NCI-H1436 (cell line): ENCODE data around the gene SPDYE6.
"Not testable (repeated sequence)": the region's sequence is repeated elsewhere in the genome, so short reads cannot be mapped to it uniquely, and the experiment has no call there.

ENCODE experiments used
- DNase-seq: peaks from one replicate; lab custom pipeline; 2025; lab: John Stamatoyannopoulos, UW

SPDYE6 gene

GRCh38 chr7:102356344-102356743 is at the start of gene SPDYE6:
Gene SPDYE6 (minus strand): TSS chr7:102356444. CDS start chr7:102356023, 421 bp downstream.
- not testable (repeated sequence) for DNase-seq

GRCh38 chr7:102404862-102405188 is 48.6 kb upstream of the SPDYE6 start:
- not testable (repeated sequence) for DNase-seq

GRCh38 chr7:102404005-102404861 is 48.0 kb upstream of the SPDYE6 start:
- DNase-seq, result peak; percentile 4

GRCh38 chr7:102403563-102403962 is 47.3 kb upstream of the SPDYE6 start:
- no peak for DNase-seq

- DNase-seq, result no peak
These were observed 44.1 kb upstream of the SPDYE6 start for GRCh38 chr7:102400360-102400759.

- DNase-seq, result no peak
These were observed 42.3 kb upstream of the SPDYE6 start for GRCh38 chr7:102398543-102398942.

- DNase-seq, result no peak
These were observed 40.4 kb upstream of the SPDYE6 start for GRCh38 chr7:102396710-102397019.

GRCh38 chr7:102395873-102396709 is 39.8 kb upstream of the SPDYE6 start, which contains the start of gene PRKRIP1:
Gene PRKRIP1 (plus strand): TSS chr7:102396363. CDS start chr7:102396412, 49 bp downstream.
- peak; percentile 82 for DNase-seq

- DNase-seq, result no peak
These were observed 39.3 kb upstream of the SPDYE6 start for GRCh38 chr7:102395592-102395872.

- no peak for DNase-seq
These were observed 37.2 kb upstream of the SPDYE6 start for GRCh38 chr7:102393467-102393866.

- DNase-seq, result no peak
These were observed 36.1 kb upstream of the SPDYE6 start for GRCh38 chr7:102392330-102392729.

- DNase-seq, result peak; percentile 70
These were observed 34.6 kb upstream of the SPDYE6 start for GRCh38 chr7:102390697-102391484.

GRCh38 chr7:102389810-102390209 is 33.6 kb upstream of the SPDYE6 start:
- DNase-seq, result no peak

- DNase-seq, result no peak
These were observed 30.8 kb upstream of the SPDYE6 start for GRCh38 chr7:102387064-102387463.

- DNase-seq, result not testable (repeated sequence)
These were observed 25.6 kb upstream of the SPDYE6 start for GRCh38 chr7:102381696-102382425.

- DNase-seq, result not testable (repeated sequence)
These were observed 24.6 kb upstream of the SPDYE6 start for GRCh38 chr7:102380837-102381236.

- DNase-seq, result no peak
These were observed 20.8 kb upstream of the SPDYE6 start for GRCh38 chr7:102376964-102377466.

GRCh38 chr7:102372796-102373195 is 16.6 kb upstream of the SPDYE6 start:
- not testable (repeated sequence) for DNase-seq

- not testable (repeated sequence) for DNase-seq
These were observed 13.8 kb upstream of the SPDYE6 start for GRCh38 chr7:102370038-102370437.

GRCh38 chr7:102365390-102365789 is 9.1 kb upstream of the SPDYE6 start:
- not testable (repeated sequence) for DNase-seq

- DNase-seq, result not testable (repeated sequence)
These were observed 8.2 kb upstream of the SPDYE6 start for GRCh38 chr7:102364394-102364886.
